ENCODE measurements around the gene FGD6. TPM values are rescaled to one million over a fixed set of nuclear protein-coding genes. Genes with fewer than 3 reads are reported as not detected.
"Not testable (repeated sequence)": the region's sequence is repeated elsewhere in the genome, so short reads cannot be mapped to it uniquely, and the experiment has no call there.

The FGD6 gene
- total and polyA plus RNA-seq, 2 of the 4 experiments (the other 2 are of a cell fraction): 2.6 to 9.5 TPM

- H4K8ac ChIP-seq (ENCODE audit: low read depth in 2 of 2, low read length in 2 of 2); intact Hi-C loops (cut with micrococcal nuclease); POLR2A ChIA-PET (ENCODE audit: unreplicated experiment); H3K14ac ChIP-seq (replicated peaks; ENCODE audit: low read depth, low read length); ATAC-seq (ENCODE audit: low read depth); H3K4me2 ChIP-seq (ENCODE audit: low read depth, low read length); dilution Hi-C loops (cut with HindIII; ENCODE audit: low sequenced_read_pairs, unreplicated experiment); H2BK15ac ChIP-seq (ENCODE audit: low read depth, low read length); H4K5ac ChIP-seq (ENCODE audit: low read depth, low read length); H3K9me3 ChIP-seq (ENCODE audit: control insufficient read depth, insufficient read depth, low read length); H3K18ac ChIP-seq (ENCODE audit: low read depth, low read length); H2BK5ac ChIP-seq (ENCODE audit: low read depth, low read length, poor library complexity, severe bottlenecking); DNase-seq; H3K4me3 ChIP-seq (ENCODE audit: insufficient read depth, low read depth, low read length); H4K91ac ChIP-seq (ENCODE audit: insufficient read depth, low read depth, low read length); H3K27me3 ChIP-seq (ENCODE audit: control insufficient read depth, insufficient read depth, low read length); H2AK9ac ChIP-seq (replicated peaks; ENCODE audit: low read depth, low read length, poor library complexity); H3K36me3 ChIP-seq (ENCODE audit: control insufficient read depth, insufficient read depth, low read length); H3K4ac ChIP-seq (ENCODE audit: low read depth, low read length); in situ Hi-C loops (cut with MboI; ENCODE audit: low sequenced_read_pairs); H3K4me1 ChIP-seq (ENCODE audit: control insufficient read depth, insufficient read depth, low read length); H2AK5ac ChIP-seq (ENCODE audit: low read depth, low read length); H2BK20ac ChIP-seq (ENCODE audit: low read depth, low read length); H4K20me1 ChIP-seq (ENCODE audit: insufficient read depth, low read length); H3K23ac ChIP-seq (ENCODE audit: low read depth, low read length); H3K56ac ChIP-seq (ENCODE audit: extremely low read depth, insufficient read depth, low read length); H3K27ac ChIP-seq (ENCODE audit: insufficient read depth, low read length); CTCF ChIA-PET; H2BK120ac ChIP-seq (ENCODE audit: low read depth, low read length); BruUV-seq (replicated peaks); H3K9ac ChIP-seq (ENCODE audit: low read depth, low read length); H2AFZ ChIP-seq (replicated peaks; ENCODE audit: low read length, poor library complexity): not testable (repeated sequence)
- no CpG with 5 or more reads among the region's 6 CpGs for WGBS, 2 experiments (ENCODE audit: extremely low coverage in 2 of 2, insufficient read length in 1 of 2)
- Histone ChIP-seq H3K9me1 (ENCODE audit: insufficient read depth, low read length) (peaks cover 11% of the 10 kb centered on the region), H3K79me1 (ENCODE audit: low read depth in 1 of 2, low read length in 2 of 2) (peaks cover 34 to 65% of the 10 kb centered on the region in 2 experiments)
Measured at GRCh38 chr12:95241138-95241537, 23.9 kb upstream of the FGD6 start.

Data from IMR-90 (cell line).